Measurements from ENCODE around the gene IRF1. TPM values are rescaled to one million over a fixed set of nuclear protein-coding genes. Genes with fewer than 3 reads are reported as not detected.
A peak's percentile ranks its signal among the peaks of the same experiment; 100 is the strongest.

Gene IRF1, protein sequence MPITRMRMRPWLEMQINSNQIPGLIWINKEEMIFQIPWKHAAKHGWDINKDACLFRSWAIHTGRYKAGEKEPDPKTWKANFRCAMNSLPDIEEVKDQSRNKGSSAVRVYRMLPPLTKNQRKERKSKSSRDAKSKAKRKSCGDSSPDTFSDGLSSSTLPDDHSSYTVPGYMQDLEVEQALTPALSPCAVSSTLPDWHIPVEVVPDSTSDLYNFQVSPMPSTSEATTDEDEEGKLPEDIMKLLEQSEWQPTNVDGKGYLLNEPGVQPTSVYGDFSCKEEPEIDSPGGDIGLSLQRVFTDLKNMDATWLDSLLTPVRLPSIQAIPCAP
- total RNA-seq = 10 to 100 TPM in 1 of 4 donors, 1 to 10 TPM in 3; 5.5 to 20.6 (median 8.4) TPM

DNA sequence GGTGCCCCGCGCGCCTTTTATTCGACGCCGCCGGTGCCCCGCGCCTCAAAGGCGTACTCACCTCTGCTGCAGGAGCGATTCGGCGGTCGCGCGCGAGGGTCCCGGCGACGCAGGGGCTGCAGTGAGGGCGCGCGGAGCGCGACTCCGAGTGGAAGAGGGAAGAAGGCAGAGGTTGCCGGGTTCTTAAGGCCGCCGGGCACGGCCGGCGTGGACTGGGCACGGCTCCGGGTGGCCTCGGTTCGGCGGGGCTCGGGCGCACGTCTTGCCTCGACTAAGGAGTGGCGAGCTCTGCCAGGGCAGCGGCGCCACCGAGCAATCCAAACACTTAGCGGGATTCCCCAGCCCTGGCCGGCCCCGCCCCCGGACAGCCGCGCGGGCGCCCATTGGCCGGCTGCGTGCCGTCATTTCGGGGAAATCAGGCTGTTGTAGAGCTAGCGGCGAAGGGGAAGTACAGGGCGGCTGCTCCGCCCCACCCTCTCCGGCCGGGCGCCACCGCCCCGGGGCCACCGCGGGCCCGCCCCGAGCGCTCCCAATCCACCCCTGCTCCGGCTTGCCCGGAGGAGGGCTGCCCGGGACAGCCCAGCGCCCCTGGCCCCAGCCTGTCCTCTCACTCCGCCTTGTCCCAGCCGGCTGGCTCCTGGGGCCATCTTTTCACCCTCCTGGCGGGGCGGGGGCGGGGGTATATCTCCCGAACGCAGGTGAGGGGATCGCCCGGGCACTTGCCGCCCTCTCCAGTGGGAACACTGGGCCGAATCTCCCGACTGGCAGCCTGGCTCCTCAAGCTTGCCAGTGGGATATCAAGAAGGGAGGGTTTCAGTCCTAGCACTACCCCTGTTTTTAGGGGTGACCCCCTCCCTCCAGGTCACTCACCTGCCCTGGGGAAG lies at the start of gene IRF1:
Gene IRF1, minus strand, starts transcription at position 290 of the 884 bp plus-strand sequence. CDS start 1,295 bp downstream, outside the sequence.
- TF ChIP-seq, protein P1, sequence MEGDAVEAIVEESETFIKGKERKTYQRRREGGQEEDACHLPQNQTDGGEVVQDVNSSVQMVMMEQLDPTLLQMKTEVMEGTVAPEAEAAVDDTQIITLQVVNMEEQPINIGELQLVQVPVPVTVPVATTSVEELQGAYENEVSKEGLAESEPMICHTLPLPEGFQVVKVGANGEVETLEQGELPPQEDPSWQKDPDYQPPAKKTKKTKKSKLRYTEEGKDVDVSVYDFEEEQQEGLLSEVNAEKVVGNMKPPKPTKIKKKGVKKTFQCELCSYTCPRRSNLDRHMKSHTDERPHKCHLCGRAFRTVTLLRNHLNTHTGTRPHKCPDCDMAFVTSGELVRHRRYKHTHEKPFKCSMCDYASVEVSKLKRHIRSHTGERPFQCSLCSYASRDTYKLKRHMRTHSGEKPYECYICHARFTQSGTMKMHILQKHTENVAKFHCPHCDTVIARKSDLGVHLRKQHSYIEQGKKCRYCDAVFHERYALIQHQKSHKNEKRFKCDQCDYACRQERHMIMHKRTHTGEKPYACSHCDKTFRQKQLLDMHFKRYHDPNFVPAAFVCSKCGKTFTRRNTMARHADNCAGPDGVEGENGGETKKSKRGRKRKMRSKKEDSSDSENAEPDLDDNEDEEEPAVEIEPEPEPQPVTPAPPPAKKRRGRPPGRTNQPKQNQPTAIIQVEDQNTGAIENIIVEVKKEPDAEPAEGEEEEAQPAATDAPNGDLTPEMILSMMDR (IDR thresholded peaks at IDR 0.05 in 4 of 5, conservative IDR thresholded peaks at IDR 0.05 in 1 of 5) = no peak
- peak; percentile 96 to 97 for TF ChIP-seq POLR2A (IDR thresholded peaks at IDR 0.05)
- Histone ChIP-seq H3K9me3 (no peaks in the 10 kb centered on the region), H3K4me3 (peak within 1 kb of the TSS; percentile 70 to 90 (median 84)), H3K36me3 (peaks cover 0 to 11% of the 10 kb centered on the region in 2 donors), H3K27me3 (no peaks in the 10 kb centered on the region), H3K27ac (peak within 1 kb of the TSS; percentile 86 to 95 (median 90)), H3K4me1 (peaks cover 36 to 40% of the 10 kb centered on the region in 2 donors)
- peak; percentile 93 to 96 for DNase-seq
- in situ Hi-C loops (cut with MboI; ENCODE audit: low sequenced_read_pairs in 4 of 4) (loop anchor here in 2 of 4 donors (10.0 kb wide), 2 partner anchors 66 to 216 kb away; no protein-coding TSS in a partner anchor), intact Hi-C loops (cut with DNase I; ENCODE audit: low total_unique reads) (loop anchor here (1.0 to 10.0 kb wide), 4 partner anchors 71 to 856 kb away; partner anchors contain the start of genes RAPGEF6, SLC22A4 and SLC22A5)
- peak; percentile 90 to 92 for ATAC-seq

DNA sequence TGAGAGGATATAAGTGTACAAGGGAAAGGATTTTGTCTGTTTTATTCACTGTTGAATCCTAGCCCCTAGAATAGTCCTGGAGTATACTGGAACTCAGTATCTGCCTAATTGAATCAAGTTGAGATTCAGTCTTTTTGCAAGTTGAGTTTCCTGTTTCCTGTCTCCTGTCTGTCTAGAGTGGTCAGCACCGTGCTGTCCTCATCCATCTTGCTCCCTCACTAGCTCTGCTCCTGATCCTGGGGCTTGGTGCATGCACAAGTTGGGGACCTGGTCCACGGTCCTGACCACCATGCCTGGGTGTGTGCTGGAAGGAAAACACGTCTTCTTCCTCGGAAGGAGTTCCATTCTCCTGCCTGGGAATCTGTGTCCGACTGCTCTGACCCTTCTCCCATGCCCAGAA lies 49.6 kb upstream of the IRF1 start:
- Histone ChIP-seq H3K27ac (no peak overlapping the region), H3K27me3 (no peaks in the 10 kb centered on the region), H3K36me3 (no peaks in the 10 kb centered on the region), H3K4me1 (no peaks in the 10 kb centered on the region), H3K9me3 (no peaks in the 10 kb centered on the region), H3K4me3 (no peak overlapping the region)
- TF ChIP-seq, protein P1 (IDR thresholded peaks at IDR 0.05 in 4 of 5, conservative IDR thresholded peaks at IDR 0.05 in 1 of 5) = no peak
- TF ChIP-seq POLR2A (IDR thresholded peaks at IDR 0.05) = no peak
- no peak for DNase-seq
- ATAC-seq = no peak
- in situ Hi-C loops (cut with MboI; ENCODE audit: low sequenced_read_pairs in 4 of 4) = loop anchor here in 2 of 4 donors (25.0 kb wide), 1 partner anchor 272 kb away; the partner anchor contains the start of gene SOWAHA (in 2 of the 2)
- intact Hi-C loops (cut with DNase I; ENCODE audit: low total_unique reads) = no loop called here

DNA sequence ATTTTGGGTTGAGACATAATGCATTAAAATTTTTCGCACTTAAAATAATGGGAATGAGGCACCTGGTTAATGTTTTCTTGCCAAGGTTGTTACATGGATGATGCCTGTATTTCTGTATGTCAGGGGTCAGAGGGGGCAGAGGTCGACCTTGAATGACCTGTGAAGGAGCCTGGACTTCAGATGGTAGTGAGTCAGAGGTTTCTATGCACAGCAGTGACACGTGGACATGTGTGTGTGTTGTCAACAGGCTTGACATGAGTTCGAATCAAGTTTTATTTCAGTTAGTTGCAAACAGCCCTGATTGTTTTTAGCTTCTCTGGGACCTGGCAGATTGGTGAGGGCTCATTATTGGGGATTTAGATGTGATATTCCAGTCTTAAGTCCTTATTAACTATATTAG lies 49.1 kb upstream of the IRF1 start:
- Histone ChIP-seq H3K36me3 (no peaks in the 10 kb centered on the region), H3K27ac (no peak overlapping the region), H3K27me3 (no peaks in the 10 kb centered on the region), H3K4me1 (no peaks in the 10 kb centered on the region), H3K4me3 (no peak overlapping the region), H3K9me3 (no peaks in the 10 kb centered on the region)
- intact Hi-C loops (cut with DNase I; ENCODE audit: low total_unique reads) (no loop called here), in situ Hi-C loops (cut with MboI; ENCODE audit: low sequenced_read_pairs in 4 of 4) (loop anchor here in 2 of 4 donors (25.0 kb wide), 1 partner anchor 273 kb away; the partner anchor contains the start of gene SOWAHA (in 2 of the 2))
- no peak for DNase-seq
- ATAC-seq = no peak
- no peak for TF ChIP-seq POLR2A (IDR thresholded peaks at IDR 0.05)
- TF ChIP-seq, protein P1 (IDR thresholded peaks at IDR 0.05 in 4 of 5, conservative IDR thresholded peaks at IDR 0.05 in 1 of 5) = no peak

DNA sequence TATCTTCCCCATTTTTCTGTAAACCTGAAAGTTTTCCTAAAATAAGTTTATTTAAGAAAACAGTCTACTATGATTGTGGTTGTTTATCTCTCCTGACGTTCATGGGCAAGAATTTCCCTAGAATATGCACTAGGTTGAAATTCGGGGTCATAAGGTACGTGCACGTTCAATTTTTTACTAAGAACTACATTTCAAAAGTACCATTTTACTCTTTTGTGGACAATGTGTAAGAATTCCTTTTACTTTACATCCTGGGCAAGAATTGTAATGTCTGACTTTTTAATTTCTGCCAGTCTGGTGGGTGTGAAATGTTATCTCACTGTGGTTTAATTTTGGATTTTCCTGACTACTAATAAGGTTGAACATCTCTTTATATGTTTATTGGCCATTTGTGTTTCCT lies 40.4 kb upstream of the IRF1 start:
- Histone ChIP-seq H3K4me1 (no peaks in the 10 kb centered on the region), H3K27me3 (no peaks in the 10 kb centered on the region), H3K27ac (no peak overlapping the region), H3K9me3 (no peaks in the 10 kb centered on the region), H3K4me3 (no peak overlapping the region), H3K36me3 (no peaks in the 10 kb centered on the region)
- no peak for ATAC-seq
- in situ Hi-C loops (cut with MboI; ENCODE audit: low sequenced_read_pairs in 4 of 4) (loop anchor here in 2 of 4 donors (25.0 kb wide), 1 partner anchor 281 kb away; the partner anchor contains the start of gene SOWAHA (in 2 of the 2)), intact Hi-C loops (cut with DNase I; ENCODE audit: low total_unique reads) (no loop called here)
- TF ChIP-seq, protein P1 (IDR thresholded peaks at IDR 0.05 in 4 of 5, conservative IDR thresholded peaks at IDR 0.05 in 1 of 5) = peak in 1 of 5 experiments; percentile 1
- TF ChIP-seq POLR2A (IDR thresholded peaks at IDR 0.05) = no peak
- DNase-seq = no peak

Measured in gastrocnemius medialis (tissue), 4 donors.